Uterus (tissue), 4 donors: Measurements from ENCODE around the gene RBMS3. TPM values are rescaled to one million over a fixed set of nuclear protein-coding genes. Genes with fewer than 3 reads are reported as not detected.

ENCODE experiments used
- DNase-seq, 2 donors: peaks; one replicate each; pipeline ENCODE4 v3.0.0-alpha.2; 2019 to 2020
- H3K27ac ChIP-seq, 2 donors: fragments of 200-600 bp; sonication (generic); 1 replicate in 1 of 2; 2 replicates in 1 of 2; pipeline ENCODE4 v1.5.1; 2016 to 2018
- H3K27me3 ChIP-seq, 2 donors: fragments of 200-600 bp; sonication (generic); one replicate each; pipeline ENCODE4 v1.5.1; 2018 to 2019; ENCODE audit warnings: control low read depth in 1 of 2
- H3K36me3 ChIP-seq, 2 donors: fragments of 200-600 bp; sonication (generic); one replicate each; pipeline ENCODE4 v1.5.1; 2019; ENCODE audit warnings: control low read depth in 1 of 2
- H3K4me1 ChIP-seq, 2 donors: fragments of 200-600 bp; sonication (generic); one replicate each; pipeline ENCODE4 v1.5.1; 2018 to 2019; ENCODE audit warnings: control low read depth in 1 of 2
- H3K4me3 ChIP-seq, 2 donors: fragments of 200-600 bp; sonication (generic); 1 replicate in 1 of 2; 2 replicates in 1 of 2; pipeline ENCODE4 v1.5.1; 2018 to 2019; ENCODE audit warnings: mild to moderate bottlenecking in 1 of 2
- H3K9me3 ChIP-seq, 2 donors: fragments of 200-600 bp; sonication (generic); one replicate each; pipeline ENCODE4 v1.5.1; 2019; ENCODE audit warnings: control low read depth in 1 of 2
- CTCF ChIP-seq, 4 experiments: fragments of 200-600 bp in 2 of 4; fragments of 450-650 bp in 2 of 4; sonication (generic) in 2 of 4; IDR thresholded peaks; one replicate each; pipeline ENCODE4 v1.5.1; 2016 to 2019; ENCODE audit warnings: antibody characterized with exemption in 4 of 4, mild to moderate bottlenecking in 2 of 4, moderate library complexity in 1 of 4
- POLR2A ChIP-seq, 2 donors: fragments of 450-650 bp; IDR thresholded peaks; one replicate each; pipeline ENCODE4 v1.6.1; 2016; ENCODE audit warnings: antibody characterized with exemption in 2 of 2, mild to moderate bottlenecking in 1 of 2, moderate library complexity in 1 of 2
- intact Hi-C: fragments of 100-400 bp; cut with DNase I; formaldehyde crosslinking; loops from one replicate; pipeline ENCODE4 v1.15.1; 2023; ENCODE audit warnings: low total_unique reads
- total RNA-seq, 4 donors: library from RNA; depleted of rRNA in 3 of 4; stranded (reverse); fragments of >200 nt in 3 of 4; gene quantifications; one replicate each; pipeline versions ENCODE4 v1.1.0 to v1.2.4, GENCODE V29; 2014 to 2023
- donor health status: DM: yes; HTN: yes; CAD: no.

The RBMS3 gene
- total RNA-seq, 4 donors from 2014 or later: 45.9 to 113 (median 75.4) TPM

- intact Hi-C loops: no loop called here
- H3K4me3 ChIP-seq: no peak overlapping the region
- H3K4me1 ChIP-seq: no peaks in the 10 kb centered on the region
- H3K9me3 ChIP-seq: no peaks in the 10 kb centered on the region
- no peaks in the 10 kb centered on the region for H3K36me3 ChIP-seq
- no peak for TF ChIP-seq CTCF (IDR thresholded peaks at IDR 0.05)
- TF ChIP-seq POLR2A (IDR thresholded peaks at IDR 0.05): no peak
- H3K27me3 ChIP-seq: no peaks in the 10 kb centered on the region
- no peak for DNase-seq
- H3K27ac ChIP-seq: no peak overlapping the region
These were observed 146.6 kb downstream of the RBMS3 start for GRCh38 chr3:29427266-29428103.

- DNase-seq: no peak
- no peak overlapping the region for H3K27ac ChIP-seq
- no peaks in the 10 kb centered on the region for H3K9me3 ChIP-seq
- no peak overlapping the region for H3K4me3 ChIP-seq
- H3K27me3 ChIP-seq: no peaks in the 10 kb centered on the region
- no peaks in the 10 kb centered on the region for H3K4me1 ChIP-seq
- TF ChIP-seq CTCF (IDR thresholded peaks at IDR 0.05) (no peak), POLR2A (IDR thresholded peaks at IDR 0.05) (no peak)
- H3K36me3 ChIP-seq: no peaks in the 10 kb centered on the region
- intact Hi-C loops: no loop called here
These were observed 148.3 kb downstream of the RBMS3 start for GRCh38 chr3:29429055-29429679.

DNA sequence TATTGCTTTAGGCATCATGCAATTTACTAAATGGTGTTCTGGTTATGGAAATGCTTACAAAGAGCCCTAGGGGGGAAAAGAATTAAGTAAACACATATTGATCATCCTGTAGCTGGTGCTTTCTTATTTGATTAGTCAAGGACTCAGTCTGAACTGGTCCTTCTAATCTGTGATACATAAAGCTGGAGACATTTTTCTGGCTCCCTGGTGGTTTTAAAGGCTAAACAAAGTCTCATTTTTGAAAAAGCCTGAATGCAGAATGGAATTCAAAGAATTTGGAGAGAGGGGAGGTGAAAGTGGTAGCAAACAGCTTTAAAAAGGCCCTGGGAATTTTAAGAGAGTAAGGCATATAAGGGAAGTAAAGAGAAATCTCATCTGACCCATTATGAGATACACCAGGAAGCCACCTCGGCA lies 149.7 kb downstream of the RBMS3 start:
- no peak overlapping the region for H3K4me3 ChIP-seq
- H3K4me1 ChIP-seq: no peaks in the 10 kb centered on the region
- DNase-seq: no peak
- no peaks in the 10 kb centered on the region for H3K9me3 ChIP-seq
- no peaks in the 10 kb centered on the region for H3K36me3 ChIP-seq
- intact Hi-C loops: no loop called here
- no peaks in the 10 kb centered on the region for H3K27me3 ChIP-seq
- peak overlapping the region; percentile 9 to 19 for H3K27ac ChIP-seq
- TF ChIP-seq POLR2A (IDR thresholded peaks at IDR 0.05) (no peak), CTCF (IDR thresholded peaks at IDR 0.05) (no peak)

DNA sequence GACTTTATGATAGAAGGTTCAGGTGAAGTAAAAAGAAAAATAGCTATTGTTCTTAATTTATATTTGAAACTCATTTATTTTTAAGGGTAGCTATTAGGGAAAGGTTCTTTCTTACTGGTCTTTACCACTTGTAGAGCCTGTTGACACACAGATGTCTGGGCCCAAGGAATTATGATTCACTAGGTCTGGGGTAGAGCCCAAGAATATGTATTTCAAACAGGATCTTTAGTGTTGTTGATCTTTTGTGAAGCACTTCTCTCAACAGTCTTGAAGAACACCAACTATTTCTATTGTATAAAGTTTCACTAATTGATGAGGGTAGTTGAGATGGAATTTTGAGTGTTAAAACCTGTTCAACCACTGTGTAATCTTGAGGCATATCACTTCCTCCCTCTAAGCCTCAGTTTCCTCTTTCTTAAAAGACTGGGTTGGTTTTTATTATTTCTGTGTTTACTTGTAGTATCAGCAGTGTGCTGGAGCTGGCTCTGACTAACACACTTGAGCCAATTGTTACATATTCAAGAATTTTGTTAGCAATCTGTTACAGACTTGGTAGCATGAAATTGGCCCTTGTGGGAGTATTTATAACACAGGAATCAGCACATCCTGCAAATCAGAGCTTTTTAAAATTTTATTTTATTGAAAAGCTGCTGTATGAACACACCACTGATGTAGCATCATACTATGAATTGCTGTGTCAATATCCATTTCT lies 155.9 kb downstream of the RBMS3 start:
- intact Hi-C loops: no loop called here
- Histone ChIP-seq H3K4me1 (no peaks in the 10 kb centered on the region), H3K4me3 (no peak overlapping the region), H3K27ac (no peak overlapping the region), H3K36me3 (no peaks in the 10 kb centered on the region), H3K27me3 (no peaks in the 10 kb centered on the region), H3K9me3 (no peaks in the 10 kb centered on the region)
- DNase-seq: no peak
- TF ChIP-seq POLR2A (IDR thresholded peaks at IDR 0.05): no peak
- no peak for TF ChIP-seq CTCF (IDR thresholded peaks at IDR 0.05)

DNA sequence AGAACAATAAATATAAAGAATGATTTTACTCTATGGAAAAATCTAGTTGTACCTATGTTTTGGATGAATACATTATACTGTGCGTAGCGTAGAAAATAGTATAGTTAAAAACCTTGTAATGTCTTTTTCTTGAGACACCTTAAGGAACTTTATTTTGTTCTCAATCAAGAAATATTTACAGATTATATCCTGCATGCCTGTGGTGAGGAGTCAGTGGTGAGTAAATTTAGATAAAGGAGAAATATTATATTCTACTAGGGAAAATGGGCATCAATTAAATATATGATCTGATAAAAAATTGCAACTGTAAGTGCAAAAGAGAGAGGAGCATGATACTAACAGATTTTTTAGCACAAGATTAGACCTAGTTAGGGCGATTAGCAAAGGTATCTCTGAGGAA lies 157.7 kb downstream of the RBMS3 start:
- TF ChIP-seq CTCF (IDR thresholded peaks at IDR 0.05) (no peak), POLR2A (IDR thresholded peaks at IDR 0.05) (no peak)
- no peaks in the 10 kb centered on the region for H3K9me3 ChIP-seq
- H3K4me1 ChIP-seq: no peaks in the 10 kb centered on the region
- H3K36me3 ChIP-seq: no peaks in the 10 kb centered on the region
- intact Hi-C loops: no loop called here
- no peak for DNase-seq
- H3K27me3 ChIP-seq: no peaks in the 10 kb centered on the region
- no peak overlapping the region for H3K4me3 ChIP-seq
- H3K27ac ChIP-seq: no peak overlapping the region
